Loucy (cell line): ENCODE measurements around the gene APPL1.

Experiments used
- H2AFZ ChIP-seq: fragments of 200-600 bp; sonication (generic); 2 replicates; pipeline ENCODE4 v1.6.0; 2016; ENCODE audit warnings: antibody characterized with exemption, mild to moderate bottlenecking, low read length, moderate library complexity
- H3F3A ChIP-seq: fragments of 200-600 bp; 2 replicates; pipeline ENCODE4 v1.6.0; 2016; ENCODE audit warnings: antibody characterized with exemption, low read depth, mild to moderate bottlenecking
- H3K27me3 ChIP-seq: fragments of 200-600 bp; sonication (generic); 2 replicates; pipeline ENCODE4 v1.6.1; 2014; ENCODE audit warnings: low read length, mild to moderate bottlenecking; ENCODE audit not compliant: insufficient read depth, poor library complexity, severe bottlenecking
- H3K36me3 ChIP-seq: fragments of 200-600 bp; sonication (generic); 2 replicates; pipeline ENCODE4 v1.6.1; 2016; ENCODE audit warnings: low read length; ENCODE audit not compliant: insufficient read depth
- H3K4me1 ChIP-seq: fragments of 200-600 bp; sonication (generic); 2 replicates; pipeline ENCODE4 v1.5.1; 2014; ENCODE audit warnings: low read length, mild to moderate bottlenecking; ENCODE audit not compliant: insufficient read depth, poor library complexity, severe bottlenecking
- H3K4me2 ChIP-seq: fragments of 200-600 bp; sonication (generic); 2 replicates; pipeline ENCODE4 v1.6.0; 2014; ENCODE audit warnings: antibody characterized with exemption, low read length, low read depth, mild to moderate bottlenecking; ENCODE audit not compliant: poor library complexity, severe bottlenecking
- H3K4me3 ChIP-seq: fragments of 200-600 bp; sonication (generic); 2 replicates; pipeline ENCODE4 v1.5.1; 2014; ENCODE audit warnings: low read length, mild to moderate bottlenecking, mixed read lengths; ENCODE audit not compliant: poor library complexity, severe bottlenecking
- H3K79me2 ChIP-seq: fragments of 200-600 bp; sonication (generic); 2 replicates; pipeline ENCODE4 v1.6.1; 2014; ENCODE audit warnings: low read length; ENCODE audit not compliant: insufficient read depth
- H3K9ac ChIP-seq: fragments of 200-600 bp; sonication (generic); 2 replicates; pipeline ENCODE4 v1.6.0; 2014; ENCODE audit warnings: mild to moderate bottlenecking, low read depth, low read length, moderate library complexity; ENCODE audit not compliant: poor library complexity, severe bottlenecking
- H3K9me2 ChIP-seq: fragments of 200-600 bp; sonication (generic); replicated peaks from 2 replicates; pipeline ENCODE4 v1.6.1; 2016; ENCODE audit warnings: low read depth, low read length, mixed read lengths
- H3K9me3 ChIP-seq: fragments of 200-600 bp; sonication (generic); 2 replicates; pipeline ENCODE4 v1.6.1; 2014; ENCODE audit warnings: mild to moderate bottlenecking, antibody characterized with exemption, low read length, low read depth; ENCODE audit not compliant: insufficient read depth
- H4K20me1 ChIP-seq: fragments of 200-600 bp; sonication (generic); 2 replicates; pipeline ENCODE4 v1.6.0; 2014; ENCODE audit warnings: antibody characterized with exemption, low read length, mild to moderate bottlenecking; ENCODE audit not compliant: insufficient read depth, poor library complexity, severe bottlenecking
- EZH2phosphoT487 ChIP-seq: fragments of 200-600 bp; IDR thresholded peaks from 2 replicates; pipeline ENCODE4 v1.6.1; 2018; ENCODE audit warnings: antibody characterized with exemption, mild to moderate bottlenecking, moderate library complexity, borderline replicate concordance
- TF ChIP-seq, protein P1 (sequence below): fragments of 200-600 bp; sonication (generic); conservative IDR thresholded peaks from 2 replicates; pipeline ENCODE4 v1.5.1; 2014; ENCODE audit warnings: mild to moderate bottlenecking, antibody characterized with exemption, low read length

APPL1 gene

DNA sequence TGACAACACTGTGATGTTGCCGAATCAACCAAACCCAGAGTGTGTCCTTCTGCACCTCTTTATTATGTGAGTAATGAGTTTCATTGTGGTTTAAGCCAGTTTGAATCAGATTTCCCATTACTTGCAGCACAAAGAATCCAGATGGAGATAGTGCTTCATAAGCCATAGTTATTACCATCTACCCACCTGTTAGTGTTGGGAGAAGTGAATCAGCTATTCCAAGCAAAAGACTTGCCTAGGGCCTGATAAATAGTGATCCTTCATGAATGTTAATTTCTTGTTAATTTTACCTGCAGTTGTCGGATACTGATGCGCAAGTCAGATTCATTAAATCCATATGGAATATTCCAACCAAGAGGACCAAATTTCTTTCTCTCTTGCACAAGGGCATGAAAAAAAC is 86.7 kb downstream of the APPL1 start:
- Histone ChIP-seq H3K36me3 (no peaks in the 10 kb centered on the region), H3K4me1 (peaks cover 3% of the 10 kb centered on the region), H3F3A (no peaks in the 10 kb centered on the region), H3K9me2 (no peaks in the 10 kb centered on the region), H3K79me2 (no peaks in the 10 kb centered on the region), H3K4me2 (no peak overlapping the region), H2AFZ (no peak overlapping the region), H3K27me3 (no peaks in the 10 kb centered on the region), H3K4me3 (no peak overlapping the region), H3K9ac (no peak overlapping the region), H3K9me3 (peaks cover 7% of the 10 kb centered on the region; the same call in 1 of the 2 replicates), H4K20me1 (no peaks in the 10 kb centered on the region)
- TF ChIP-seq, protein P1, sequence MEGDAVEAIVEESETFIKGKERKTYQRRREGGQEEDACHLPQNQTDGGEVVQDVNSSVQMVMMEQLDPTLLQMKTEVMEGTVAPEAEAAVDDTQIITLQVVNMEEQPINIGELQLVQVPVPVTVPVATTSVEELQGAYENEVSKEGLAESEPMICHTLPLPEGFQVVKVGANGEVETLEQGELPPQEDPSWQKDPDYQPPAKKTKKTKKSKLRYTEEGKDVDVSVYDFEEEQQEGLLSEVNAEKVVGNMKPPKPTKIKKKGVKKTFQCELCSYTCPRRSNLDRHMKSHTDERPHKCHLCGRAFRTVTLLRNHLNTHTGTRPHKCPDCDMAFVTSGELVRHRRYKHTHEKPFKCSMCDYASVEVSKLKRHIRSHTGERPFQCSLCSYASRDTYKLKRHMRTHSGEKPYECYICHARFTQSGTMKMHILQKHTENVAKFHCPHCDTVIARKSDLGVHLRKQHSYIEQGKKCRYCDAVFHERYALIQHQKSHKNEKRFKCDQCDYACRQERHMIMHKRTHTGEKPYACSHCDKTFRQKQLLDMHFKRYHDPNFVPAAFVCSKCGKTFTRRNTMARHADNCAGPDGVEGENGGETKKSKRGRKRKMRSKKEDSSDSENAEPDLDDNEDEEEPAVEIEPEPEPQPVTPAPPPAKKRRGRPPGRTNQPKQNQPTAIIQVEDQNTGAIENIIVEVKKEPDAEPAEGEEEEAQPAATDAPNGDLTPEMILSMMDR = no peak
- no peak for TF ChIP-seq EZH2phosphoT487
